ENCODE results near the gene MED7.
A peak's percentile ranks its signal among the peaks of the same experiment; 100 is the strongest.

Gene MED7

GRCh38 chr5:157162919-157163510 lies 20.4 kb upstream of the MED7 start:
- DNase-seq, result no peak

GRCh38 chr5:157161996-157162395 lies 19.3 kb upstream of the MED7 start:
- DNase-seq, result no peak

- DNase-seq, result no peak
Observed at GRCh38 chr5:157160001-157160400, 17.3 kb upstream of the MED7 start.

- no peak for DNase-seq
Observed at GRCh38 chr5:157159209-157159751, 16.6 kb upstream of the MED7 start.

- DNase-seq, result no peak
Observed at GRCh38 chr5:157157293-157157891, 14.7 kb upstream of the MED7 start.

GRCh38 chr5:157155297-157155696 lies 12.6 kb upstream of the MED7 start:
- DNase-seq, result no peak

- DNase-seq, result no peak
Observed at GRCh38 chr5:157150995-157151394, 8.3 kb upstream of the MED7 start.

GRCh38 chr5:157148734-157149615 lies 6.3 kb upstream of the MED7 start:
- DNase-seq, result peak; percentile 82

- no peak for DNase-seq
Observed at GRCh38 chr5:157143127-157143971, 684 bp upstream of the MED7 start.

- DNase-seq, result no peak
Observed at GRCh38 chr5:157137691-157138090, 5.0 kb downstream of the MED7 start.

GRCh38 chr5:157132281-157132612 lies 10.4 kb downstream of the MED7 start:
- DNase-seq, result no peak

- peak; percentile 70 for DNase-seq
Observed at GRCh38 chr5:157130925-157131324, 11.7 kb downstream of the MED7 start.

- DNase-seq, result no peak
Observed at GRCh38 chr5:157121709-157122108, 21.0 kb downstream of the MED7 start.

- no peak for DNase-seq
Observed at GRCh38 chr5:157120102-157120501, 22.6 kb downstream of the MED7 start.

- DNase-seq, result no peak
Observed at GRCh38 chr5:157116483-157116954, 26.1 kb downstream of the MED7 start.

GRCh38 chr5:157115502-157115901 lies 27.2 kb downstream of the MED7 start:
- DNase-seq, result no peak

- no peak for DNase-seq
Observed at GRCh38 chr5:157115012-157115411, 27.7 kb downstream of the MED7 start.

GRCh38 chr5:157113002-157113401 lies 29.7 kb downstream of the MED7 start:
- DNase-seq, result no peak

GRCh38 chr5:157109744-157110143 lies 32.9 kb downstream of the MED7 start:
- DNase-seq, result peak; percentile 75

GRCh38 chr5:157108976-157109375 lies 33.7 kb downstream of the MED7 start, which contains the start of gene HAVCR2:
TSS of gene HAVCR2 (minus strand) at chr5:157109044. CDS start at chr5:157108983, 61 bp downstream.
- peak; percentile 83 for DNase-seq

GRCh38 chr5:157107508-157107907 lies 35.2 kb downstream of the MED7 start:
- no peak for DNase-seq

GRCh38 chr5:157106630-157107461 lies 35.8 kb downstream of the MED7 start:
- peak; percentile 52 for DNase-seq

All from RPMI8226 (cell line).